Measurements from ENCODE around the gene GOLGA6D.
"Not testable (repeated sequence)": the region's sequence is repeated elsewhere in the genome, so short reads cannot be mapped to it uniquely, and the experiment has no call there.

The GOLGA6D gene

GRCh38 chr15:75248991-75249390 lies 33.6 kb upstream of the GOLGA6D start:
- not testable (repeated sequence) for H3K27me3 ChIP-seq (replicated peaks; ENCODE audit: control insufficient read depth, insufficient read depth, low read length, poor library complexity, severe bottlenecking); H3K4me3 ChIP-seq (ENCODE audit: insufficient read depth, low read depth, low read length, poor library complexity, severe bottlenecking); DNase-seq

GRCh38 chr15:75249726-75250125 lies 32.9 kb upstream of the GOLGA6D start:
- DNase-seq, result no peak
- Histone ChIP-seq H3K27ac (ENCODE audit: insufficient read depth, low read length, poor library complexity, severe bottlenecking) (no peak overlapping the region), H3K27me3 (replicated peaks; ENCODE audit: control insufficient read depth, insufficient read depth, low read length, poor library complexity, severe bottlenecking) (no peaks in the 10 kb centered on the region), H3K4me3 (ENCODE audit: insufficient read depth, low read depth, low read length, poor library complexity, severe bottlenecking) (no peak overlapping the region), H3K36me3 (ENCODE audit: control insufficient read depth, insufficient read depth, low read length) (no peaks in the 10 kb centered on the region), H3K4me1 (ENCODE audit: control insufficient read depth, insufficient read depth, low read length, poor library complexity, severe bottlenecking) (no peaks in the 10 kb centered on the region), H3K9me3 (ENCODE audit: control insufficient read depth, low read length) (no peaks in the 10 kb centered on the region)

More at GRCh38 chr15:75248991-75249390, 33.6 kb upstream of the GOLGA6D start:
- not testable (repeated sequence) for H3K4me1 ChIP-seq (ENCODE audit: control insufficient read depth, insufficient read depth, low read length, poor library complexity, severe bottlenecking); H3K27ac ChIP-seq (ENCODE audit: insufficient read depth, low read length, poor library complexity, severe bottlenecking); H3K9me3 ChIP-seq (ENCODE audit: control insufficient read depth, low read length); H3K36me3 ChIP-seq (ENCODE audit: control insufficient read depth, insufficient read depth, low read length)

- H3K9me3 ChIP-seq (ENCODE audit: control insufficient read depth, low read length); DNase-seq; H3K27ac ChIP-seq (ENCODE audit: insufficient read depth, low read length, poor library complexity, severe bottlenecking); H3K36me3 ChIP-seq (ENCODE audit: control insufficient read depth, insufficient read depth, low read length); H3K4me1 ChIP-seq (ENCODE audit: control insufficient read depth, insufficient read depth, low read length, poor library complexity, severe bottlenecking); H3K27me3 ChIP-seq (replicated peaks; ENCODE audit: control insufficient read depth, insufficient read depth, low read length, poor library complexity, severe bottlenecking); H3K4me3 ChIP-seq (ENCODE audit: insufficient read depth, low read depth, low read length, poor library complexity, severe bottlenecking): not testable (repeated sequence)
Measured at GRCh38 chr15:75251343-75251742, 31.3 kb upstream of the GOLGA6D start.

GRCh38 chr15:75252285-75252684 lies 30.4 kb upstream of the GOLGA6D start:
- not testable (repeated sequence) for H3K27ac ChIP-seq (ENCODE audit: insufficient read depth, low read length, poor library complexity, severe bottlenecking); H3K9me3 ChIP-seq (ENCODE audit: control insufficient read depth, low read length); H3K4me3 ChIP-seq (ENCODE audit: insufficient read depth, low read depth, low read length, poor library complexity, severe bottlenecking); H3K36me3 ChIP-seq (ENCODE audit: control insufficient read depth, insufficient read depth, low read length); DNase-seq; H3K4me1 ChIP-seq (ENCODE audit: control insufficient read depth, insufficient read depth, low read length, poor library complexity, severe bottlenecking); H3K27me3 ChIP-seq (replicated peaks; ENCODE audit: control insufficient read depth, insufficient read depth, low read length, poor library complexity, severe bottlenecking)

- H3K4me1 ChIP-seq (ENCODE audit: control insufficient read depth, insufficient read depth, low read length, poor library complexity, severe bottlenecking); H3K4me3 ChIP-seq (ENCODE audit: insufficient read depth, low read depth, low read length, poor library complexity, severe bottlenecking); DNase-seq; H3K9me3 ChIP-seq (ENCODE audit: control insufficient read depth, low read length); H3K36me3 ChIP-seq (ENCODE audit: control insufficient read depth, insufficient read depth, low read length); H3K27me3 ChIP-seq (replicated peaks; ENCODE audit: control insufficient read depth, insufficient read depth, low read length, poor library complexity, severe bottlenecking); H3K27ac ChIP-seq (ENCODE audit: insufficient read depth, low read length, poor library complexity, severe bottlenecking): not testable (repeated sequence)
Measured at GRCh38 chr15:75258034-75258433, 24.6 kb upstream of the GOLGA6D start, which contains the start of gene GOLGA6C. Gene GOLGA6C (plus strand): TSS chr15:75258334. CDS start chr15:75258599, 265 bp downstream.

- H3K4me3 ChIP-seq (ENCODE audit: insufficient read depth, low read depth, low read length, poor library complexity, severe bottlenecking); H3K4me1 ChIP-seq (ENCODE audit: control insufficient read depth, insufficient read depth, low read length, poor library complexity, severe bottlenecking); H3K27me3 ChIP-seq (replicated peaks; ENCODE audit: control insufficient read depth, insufficient read depth, low read length, poor library complexity, severe bottlenecking); H3K27ac ChIP-seq (ENCODE audit: insufficient read depth, low read length, poor library complexity, severe bottlenecking); H3K9me3 ChIP-seq (ENCODE audit: control insufficient read depth, low read length); DNase-seq; H3K36me3 ChIP-seq (ENCODE audit: control insufficient read depth, insufficient read depth, low read length): not testable (repeated sequence)
Measured at GRCh38 chr15:75258620-75259343, 23.9 kb upstream of the GOLGA6D start.

- not testable (repeated sequence) for H3K27me3 ChIP-seq (replicated peaks; ENCODE audit: control insufficient read depth, insufficient read depth, low read length, poor library complexity, severe bottlenecking); H3K4me1 ChIP-seq (ENCODE audit: control insufficient read depth, insufficient read depth, low read length, poor library complexity, severe bottlenecking); H3K36me3 ChIP-seq (ENCODE audit: control insufficient read depth, insufficient read depth, low read length); H3K4me3 ChIP-seq (ENCODE audit: insufficient read depth, low read depth, low read length, poor library complexity, severe bottlenecking); DNase-seq; H3K27ac ChIP-seq (ENCODE audit: insufficient read depth, low read length, poor library complexity, severe bottlenecking); H3K9me3 ChIP-seq (ENCODE audit: control insufficient read depth, low read length)
Measured at GRCh38 chr15:75259873-75260272, 22.8 kb upstream of the GOLGA6D start.

GRCh38 chr15:75273751-75274359 lies 8.8 kb upstream of the GOLGA6D start:
- not testable (repeated sequence) for H3K36me3 ChIP-seq (ENCODE audit: control insufficient read depth, insufficient read depth, low read length); H3K9me3 ChIP-seq (ENCODE audit: control insufficient read depth, low read length); H3K27ac ChIP-seq (ENCODE audit: insufficient read depth, low read length, poor library complexity, severe bottlenecking); DNase-seq; H3K27me3 ChIP-seq (replicated peaks; ENCODE audit: control insufficient read depth, insufficient read depth, low read length, poor library complexity, severe bottlenecking); H3K4me1 ChIP-seq (ENCODE audit: control insufficient read depth, insufficient read depth, low read length, poor library complexity, severe bottlenecking); H3K4me3 ChIP-seq (ENCODE audit: insufficient read depth, low read depth, low read length, poor library complexity, severe bottlenecking)

- not testable (repeated sequence) for H3K4me1 ChIP-seq (ENCODE audit: control insufficient read depth, insufficient read depth, low read length, poor library complexity, severe bottlenecking); H3K9me3 ChIP-seq (ENCODE audit: control insufficient read depth, low read length); H3K27ac ChIP-seq (ENCODE audit: insufficient read depth, low read length, poor library complexity, severe bottlenecking); H3K4me3 ChIP-seq (ENCODE audit: insufficient read depth, low read depth, low read length, poor library complexity, severe bottlenecking); H3K36me3 ChIP-seq (ENCODE audit: control insufficient read depth, insufficient read depth, low read length); H3K27me3 ChIP-seq (replicated peaks; ENCODE audit: control insufficient read depth, insufficient read depth, low read length, poor library complexity, severe bottlenecking)
- peak in 2 of 3 donors; percentile 25 to 29 for DNase-seq
Measured at GRCh38 chr15:75274509-75275107, 8.0 kb upstream of the GOLGA6D start.

- DNase-seq; H3K27ac ChIP-seq (ENCODE audit: insufficient read depth, low read length, poor library complexity, severe bottlenecking): not testable (repeated sequence)
Measured at GRCh38 chr15:75275617-75276016, 7.0 kb upstream of the GOLGA6D start.

More at GRCh38 chr15:75275617-75276016, 7.0 kb upstream of the GOLGA6D start:
- H3K9me3 ChIP-seq (ENCODE audit: control insufficient read depth, low read length); H3K27me3 ChIP-seq (replicated peaks; ENCODE audit: control insufficient read depth, insufficient read depth, low read length, poor library complexity, severe bottlenecking); H3K4me1 ChIP-seq (ENCODE audit: control insufficient read depth, insufficient read depth, low read length, poor library complexity, severe bottlenecking); H3K36me3 ChIP-seq (ENCODE audit: control insufficient read depth, insufficient read depth, low read length); H3K4me3 ChIP-seq (ENCODE audit: insufficient read depth, low read depth, low read length, poor library complexity, severe bottlenecking): not testable (repeated sequence)
